ENCODE measurements around the gene PRSS50.

GRCh38 chr3:46678280-46678679 is 39.4 kb downstream of the PRSS50 start:
- TF ChIP-seq CTCF (conservative IDR thresholded peaks at IDR 0.05 in 1 of 2, IDR thresholded peaks at IDR 0.05 in 1 of 2; ENCODE audit: extremely low read depth in 1 of 2, insufficient read depth in 1 of 2, low read depth in 1 of 2, low read length in 2 of 2) (no peak), EZH2 (IDR thresholded peaks at IDR 0.05; ENCODE audit: borderline replicate concordance, low read length) (no peak)

Measured in mammary epithelial cell (primary cell).